SU-DHL-6 (cell line): ENCODE data around the gene RABEP2.

Experiments
- H2AFZ ChIP-seq: fragments of 200-600 bp; sonication (generic); 2 replicates; pipeline ENCODE4 v1.6.1; 2014; ENCODE audit warnings: low read depth, mild to moderate bottlenecking, moderate library complexity, mixed read lengths, antibody characterized with exemption, low read length; ENCODE audit not compliant: severe bottlenecking
- H3F3A ChIP-seq: fragments of 200-600 bp; shearing (Covaris generic); 2 replicates; pipeline ENCODE4 v1.6.0; 2016; ENCODE audit warnings: antibody characterized with exemption, mild to moderate bottlenecking; ENCODE audit not compliant: insufficient read depth
- H3K27ac ChIP-seq: fragments of 200-600 bp; sonication (generic); 2 replicates; pipeline ENCODE4 v1.5.1; 2016; ENCODE audit warnings: low read depth, mild to moderate bottlenecking, low read length, moderate library complexity, mixed read lengths
- H3K27me3 ChIP-seq: fragments of 200-600 bp; sonication (generic), shearing (Covaris generic); 2 replicates; pipeline ENCODE4 v1.6.0; 2014; ENCODE audit warnings: mild to moderate bottlenecking, low read length
- H3K36me3 ChIP-seq: fragments of 200-600 bp; sonication (generic); 2 replicates; pipeline ENCODE4 v1.6.1; 2014; ENCODE audit warnings: mild to moderate bottlenecking, low read length, mixed read lengths
- H3K4me2 ChIP-seq: fragments of 300-600, 200-600 bp; shearing (Covaris generic), sonication (generic); 2 replicates; pipeline ENCODE4 v1.6.0; 2014; ENCODE audit warnings: low read length, low read depth, mild to moderate bottlenecking; ENCODE audit not compliant: poor library complexity, severe bottlenecking
- H3K4me3 ChIP-seq: fragments of 200-600 bp; sonication (generic); 2 replicates; pipeline ENCODE4 v1.5.1; 2014; ENCODE audit warnings: antibody characterized with exemption, low read length, mild to moderate bottlenecking, mixed read lengths; ENCODE audit not compliant: insufficient read depth, poor library complexity, severe bottlenecking
- H3K79me2 ChIP-seq: fragments of 200-600 bp; sonication (generic); 2 replicates; pipeline ENCODE4 v1.6.1; 2014; ENCODE audit warnings: mild to moderate bottlenecking, low read length, moderate library complexity; ENCODE audit not compliant: insufficient read depth
- H3K9ac ChIP-seq: fragments of 200-600 bp; sonication (generic); 2 replicates; pipeline ENCODE4 v1.7.0; 2014; ENCODE audit warnings: mild to moderate bottlenecking, low read length
- H3K9me2 ChIP-seq: fragments of 200-600 bp; sonication (generic); replicated peaks from 2 replicates; pipeline ENCODE4 v1.6.1; 2014; ENCODE audit warnings: low read length; ENCODE audit not compliant: insufficient read depth
- H3K9me3 ChIP-seq: fragments of 200-600 bp; sonication (generic); 2 replicates; pipeline ENCODE4 v1.6.1; 2014; ENCODE audit warnings: low read length, mixed read lengths; ENCODE audit not compliant: insufficient read depth
- H4K20me1 ChIP-seq: fragments of 200-600 bp; sonication (generic); 2 replicates; pipeline ENCODE4 v1.6.1; 2014; ENCODE audit warnings: low read depth, mild to moderate bottlenecking, antibody characterized with exemption, low read length, moderate library complexity, mixed read lengths
- CTCF ChIP-seq: fragments of 200-600 bp; sonication (generic); IDR thresholded peaks from one replicate; pipeline ENCODE4 v1.5.1; 2017; ENCODE audit warnings: antibody characterized with exemption, mild to moderate bottlenecking, low read length, moderate library complexity; ENCODE audit not compliant: insufficient read depth, poor library complexity, severe bottlenecking
- EZH2phosphoT487 ChIP-seq: fragments of 200-600 bp; sonication (generic), shearing (Covaris generic); conservative IDR thresholded peaks from 2 replicates; pipeline ENCODE4 v1.6.1; 2018; ENCODE audit warnings: mild to moderate bottlenecking, antibody characterized with exemption, low read length, moderate library complexity, mixed read lengths

Gene RABEP2

DNA sequence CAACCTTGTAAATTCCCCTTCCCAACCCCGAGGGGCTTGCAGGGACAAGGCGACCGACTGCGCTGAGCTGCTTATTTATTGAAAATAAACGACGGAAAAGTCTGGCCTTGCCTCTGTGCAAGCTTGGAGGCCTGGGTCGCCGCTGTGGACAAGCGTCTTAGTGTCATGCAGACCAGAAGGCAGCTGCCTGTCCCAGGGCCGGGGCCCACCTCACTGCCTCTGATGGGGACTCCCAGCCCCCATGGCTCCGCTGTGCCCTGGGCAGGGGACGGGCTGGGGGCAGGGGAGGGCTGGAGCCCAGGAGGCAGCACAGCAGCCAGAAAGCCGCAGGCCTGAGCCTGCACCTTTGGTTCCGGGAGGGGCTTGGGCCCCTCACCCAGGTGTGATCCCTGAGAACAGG is 20.7 kb downstream of the RABEP2 start:
- Histone ChIP-seq H4K20me1 (no peaks in the 10 kb centered on the region), H2AFZ (no peak overlapping the region), H3F3A (no peaks in the 10 kb centered on the region), H3K4me2 (no peak overlapping the region), H3K36me3 (no peaks in the 10 kb centered on the region), H3K9me2 (no peaks in the 10 kb centered on the region), H3K4me3 (no peak overlapping the region), H3K27me3 (no peaks in the 10 kb centered on the region), H3K9ac (no peak overlapping the region), H3K79me2 (no peaks in the 10 kb centered on the region), H3K9me3 (no peaks in the 10 kb centered on the region), H3K27ac (no peak overlapping the region)
- TF ChIP-seq CTCF = no peak
- TF ChIP-seq EZH2phosphoT487 = no peak

DNA sequence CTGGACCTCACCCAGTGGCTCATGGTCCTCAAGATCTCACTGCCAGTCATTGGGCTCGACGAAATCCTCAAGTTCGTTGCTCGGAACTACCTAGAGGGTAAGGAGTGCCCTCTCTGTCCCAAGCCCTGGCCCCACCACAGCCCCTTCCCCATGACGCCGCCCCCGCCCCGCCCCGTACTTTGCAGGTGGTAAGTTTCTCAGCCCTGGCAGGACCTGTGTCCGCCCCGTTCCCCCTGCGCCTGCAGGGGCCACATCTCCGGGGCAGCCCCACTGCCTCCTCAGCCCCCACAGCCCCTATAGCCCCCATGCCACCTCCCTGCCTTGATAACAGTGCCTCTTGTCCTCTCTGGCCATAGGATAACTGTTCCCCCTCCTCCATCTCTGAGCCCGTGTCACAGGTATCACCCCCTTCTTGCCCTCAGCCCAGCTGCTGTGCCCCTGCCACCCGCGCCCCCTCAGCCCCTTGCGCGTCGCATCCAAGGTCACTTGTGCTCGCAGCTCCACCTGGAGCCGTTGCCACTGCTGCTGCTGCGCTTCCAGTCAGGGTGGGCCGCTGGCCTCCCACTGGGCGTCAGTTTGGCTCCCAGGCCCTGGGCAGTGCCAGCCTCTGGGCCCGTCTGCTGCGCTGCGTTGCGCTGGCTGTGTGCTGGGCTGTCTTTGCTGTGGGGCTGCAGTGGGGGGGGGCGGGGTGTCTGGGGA is 21.5 kb downstream of the RABEP2 start:
- Histone ChIP-seq H4K20me1 (no peaks in the 10 kb centered on the region), H3K9me3 (no peaks in the 10 kb centered on the region), H3K4me3 (no peak overlapping the region), H3K27ac (no peak overlapping the region), H3K36me3 (no peaks in the 10 kb centered on the region), H3K9me2 (no peaks in the 10 kb centered on the region), H3F3A (no peaks in the 10 kb centered on the region), H3K27me3 (no peaks in the 10 kb centered on the region), H3K4me2 (no peak overlapping the region), H2AFZ (no peak overlapping the region), H3K79me2 (no peaks in the 10 kb centered on the region), H3K9ac (no peak overlapping the region)
- TF ChIP-seq EZH2phosphoT487 (no peak), CTCF (no peak)

DNA sequence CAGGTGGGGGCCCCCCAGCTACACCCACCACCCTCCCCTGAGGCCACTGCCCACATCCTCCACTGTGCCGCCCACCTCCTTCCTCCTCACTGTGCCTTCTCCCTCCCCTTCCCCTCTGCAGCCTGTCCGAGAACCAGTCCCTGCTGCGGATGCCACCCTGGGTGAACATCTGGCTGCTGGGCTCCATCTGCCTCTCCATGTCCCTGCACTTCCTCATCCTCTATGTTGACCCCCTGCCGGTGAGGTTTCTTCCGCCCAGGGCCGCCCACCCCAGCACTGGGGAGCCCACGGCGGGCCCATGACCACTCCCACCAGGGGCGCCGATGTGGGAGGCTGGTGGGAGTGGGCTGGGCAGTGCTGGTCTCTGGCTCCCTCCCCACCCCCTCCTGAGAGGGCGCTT is 22.1 kb downstream of the RABEP2 start:
- H3K27me3 ChIP-seq = no peaks in the 10 kb centered on the region
- no peak overlapping the region for H3K4me2 ChIP-seq
- H3K79me2 ChIP-seq = no peaks in the 10 kb centered on the region
- no peak overlapping the region for H3K4me3 ChIP-seq
- no peaks in the 10 kb centered on the region for H3K9me3 ChIP-seq
- no peaks in the 10 kb centered on the region for H4K20me1 ChIP-seq
- H3K9ac ChIP-seq = no peak overlapping the region
- TF ChIP-seq CTCF (no peak), EZH2phosphoT487 (no peak)
- H3K27ac ChIP-seq = no peak overlapping the region
- no peaks in the 10 kb centered on the region for H3F3A ChIP-seq
- no peak overlapping the region for H2AFZ ChIP-seq
- H3K9me2 ChIP-seq = no peaks in the 10 kb centered on the region
- no peaks in the 10 kb centered on the region for H3K36me3 ChIP-seq
